Lower lobe of right lung (tissue), 2 donors: ENCODE data around the gene SMYD3. TPM values are rescaled to one million over a fixed set of nuclear protein-coding genes. Genes with fewer than 3 reads are reported as not detected.

Source experiments
- ATAC-seq, 2 donors: fragments of 200-7000 bp; cut with Tn5 transposase; one replicate each; pipeline ENCODE4 v1.9.1; 2020 to 2022; ENCODE audit warnings: mild to moderate bottlenecking in 2 of 2, moderate library complexity in 2 of 2
- DNase-seq: peaks from one replicate; pipeline ENCODE4 v3.0.0-alpha.2; 2020
- H3K27ac ChIP-seq: fragments of 200-600 bp; one replicate; pipeline ENCODE4 v1.8.0; 2022
- H3K27me3 ChIP-seq: fragments of 200-600 bp; one replicate; pipeline ENCODE4 v1.8.0; 2022; ENCODE audit warnings: low read depth
- H3K36me3 ChIP-seq: fragments of 200-600 bp; one replicate; pipeline ENCODE4 v1.8.0; 2022; ENCODE audit warnings: mild to moderate bottlenecking
- H3K4me1 ChIP-seq: fragments of 200-600 bp; one replicate; pipeline ENCODE4 v1.8.0; 2022
- H3K4me3 ChIP-seq: fragments of 200-600 bp; one replicate; pipeline ENCODE4 v1.8.0; 2022; ENCODE audit warnings: mild to moderate bottlenecking
- H3K9me3 ChIP-seq: fragments of 200-600 bp; one replicate; pipeline ENCODE4 v1.8.0; 2022
- CTCF ChIP-seq: fragments of 200-600 bp; IDR thresholded peaks from one replicate; pipeline ENCODE4 v1.8.0; 2022; ENCODE audit warnings: antibody characterized with exemption, mild to moderate bottlenecking
- intact Hi-C: fragments of 100-400 bp; cut with DNase I; formaldehyde crosslinking; loops from one replicate; pipeline ENCODE4 v1.11.0; 2022
- total RNA-seq: library from RNA; stranded (reverse); fragmentation: NEBNext Ultra II Directional; extraction: Animal tissue kit (Norgen Biotek cat#: 25700); gene quantifications from one replicate; pipeline ENCODE4 v1.2.1, GENCODE V29; 2021
- donor health status: DM: no; HTN: yes; CAD: no; lungs with severe emphysema.

The SMYD3 gene
- total RNA-seq, 1 donor from 2014 or later, result 20.5 TPM

GRCh38 chr1:246444617-246445016 is 62.5 kb downstream of the SMYD3 start:
- intact Hi-C loops, result no loop called here
- no peak for DNase-seq
- H3K27me3 ChIP-seq, result no peaks in the 10 kb centered on the region
- H3K4me3 ChIP-seq, result no peak overlapping the region
- ATAC-seq, result no peak
- H3K9me3 ChIP-seq, result no peaks in the 10 kb centered on the region
- no peaks in the 10 kb centered on the region for H3K36me3 ChIP-seq
- no peak for TF ChIP-seq CTCF
- H3K27ac ChIP-seq, result no peak overlapping the region
- peaks cover 8% of the 10 kb centered on the region for H3K4me1 ChIP-seq

GRCh38 chr1:246437961-246438360 is 69.1 kb downstream of the SMYD3 start:
- no peak for TF ChIP-seq CTCF
- H3K36me3 ChIP-seq, result no peaks in the 10 kb centered on the region
- H3K27ac ChIP-seq, result no peak overlapping the region
- H3K4me3 ChIP-seq, result no peak overlapping the region
- ATAC-seq (no peak), DNase-seq (no peak)
- no peaks in the 10 kb centered on the region for H3K9me3 ChIP-seq
- intact Hi-C loops, result no loop called here
- H3K27me3 ChIP-seq, result no peaks in the 10 kb centered on the region
- H3K4me1 ChIP-seq, result no peaks in the 10 kb centered on the region

GRCh38 chr1:246435421-246436041 is 71.5 kb downstream of the SMYD3 start:
- Histone ChIP-seq H3K4me1 (no peaks in the 10 kb centered on the region), H3K36me3 (no peaks in the 10 kb centered on the region), H3K9me3 (no peaks in the 10 kb centered on the region), H3K4me3 (no peak overlapping the region), H3K27ac (no peak overlapping the region), H3K27me3 (no peaks in the 10 kb centered on the region)
- TF ChIP-seq CTCF, result no peak
- intact Hi-C loops, result no loop called here
- ATAC-seq, result no peak
- DNase-seq, result no peak

GRCh38 chr1:246434335-246434734 is 72.7 kb downstream of the SMYD3 start:
- no peaks in the 10 kb centered on the region for H3K36me3 ChIP-seq
- DNase-seq (no peak), ATAC-seq (no peak)
- no peaks in the 10 kb centered on the region for H3K27me3 ChIP-seq
- no peak for TF ChIP-seq CTCF
- no peak overlapping the region for H3K4me3 ChIP-seq
- no peaks in the 10 kb centered on the region for H3K4me1 ChIP-seq
- intact Hi-C loops, result no loop called here
- H3K27ac ChIP-seq, result no peak overlapping the region
- no peaks in the 10 kb centered on the region for H3K9me3 ChIP-seq

GRCh38 chr1:246428542-246429308 is 78.4 kb downstream of the SMYD3 start:
- DNase-seq (no peak), ATAC-seq (no peak)
- H3K4me3 ChIP-seq, result no peak overlapping the region
- H3K36me3 ChIP-seq, result no peaks in the 10 kb centered on the region
- H3K27ac ChIP-seq, result no peak overlapping the region
- H3K27me3 ChIP-seq, result no peaks in the 10 kb centered on the region
- no peak for TF ChIP-seq CTCF
- intact Hi-C loops, result no loop called here
- no peaks in the 10 kb centered on the region for H3K9me3 ChIP-seq
- no peaks in the 10 kb centered on the region for H3K4me1 ChIP-seq
